ENCODE results near the gene CAB39. TPM values are rescaled to one million over a fixed set of nuclear protein-coding genes. Genes with fewer than 3 reads are reported as not detected.

Gene CAB39
- total RNA-seq, 1 donor from 2014 or later, result 80.9 TPM

DNA sequence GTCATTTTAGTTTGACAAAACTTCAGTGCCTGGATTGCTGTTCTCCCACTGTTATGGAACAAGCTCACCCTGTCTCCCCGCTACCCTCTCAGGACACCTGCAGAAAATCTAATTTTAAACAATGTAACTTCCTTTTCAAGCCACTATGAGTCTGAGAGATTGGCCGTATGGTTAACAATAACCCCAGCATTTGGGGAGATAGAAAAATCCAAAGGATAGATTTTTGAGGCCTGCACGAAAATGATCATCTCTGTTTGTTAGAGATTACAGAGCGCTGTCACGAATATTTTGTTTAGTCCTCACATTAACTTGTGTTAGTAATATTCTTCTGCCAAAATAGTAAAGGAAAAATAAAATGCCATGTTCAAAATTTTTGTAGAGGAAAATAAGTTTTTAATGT, 24.7 kb downstream of the CAB39 start:
- ATAC-seq (ENCODE audit: poor library complexity), result no peak
- intact Hi-C loops (cut with DNase I), result no loop called here
- no peak for DNase-seq

DNA sequence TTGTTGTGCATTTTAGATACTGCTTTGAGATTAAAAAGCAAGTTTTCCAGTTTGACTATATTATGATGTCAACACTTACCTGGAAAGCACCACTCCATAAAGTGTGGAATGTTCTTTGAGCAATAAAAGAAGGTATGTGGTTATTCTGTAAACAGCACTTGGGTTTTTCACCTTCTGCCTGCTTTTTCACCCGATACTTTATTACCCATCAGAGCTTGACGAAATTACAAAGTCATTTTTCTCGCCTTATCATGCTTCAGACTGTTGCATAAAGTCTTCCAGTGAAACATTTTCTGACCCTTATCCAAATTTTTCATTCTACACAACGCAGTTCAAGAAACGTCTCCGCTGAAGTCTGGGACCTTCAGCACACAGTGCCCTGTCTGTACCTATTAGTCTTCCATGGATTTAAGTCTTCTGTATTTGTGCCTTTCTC, 25.2 kb downstream of the CAB39 start:
- ATAC-seq (ENCODE audit: poor library complexity) (peak; percentile 28), DNase-seq (no peak)
- intact Hi-C loops (cut with DNase I), result no loop called here

DNA sequence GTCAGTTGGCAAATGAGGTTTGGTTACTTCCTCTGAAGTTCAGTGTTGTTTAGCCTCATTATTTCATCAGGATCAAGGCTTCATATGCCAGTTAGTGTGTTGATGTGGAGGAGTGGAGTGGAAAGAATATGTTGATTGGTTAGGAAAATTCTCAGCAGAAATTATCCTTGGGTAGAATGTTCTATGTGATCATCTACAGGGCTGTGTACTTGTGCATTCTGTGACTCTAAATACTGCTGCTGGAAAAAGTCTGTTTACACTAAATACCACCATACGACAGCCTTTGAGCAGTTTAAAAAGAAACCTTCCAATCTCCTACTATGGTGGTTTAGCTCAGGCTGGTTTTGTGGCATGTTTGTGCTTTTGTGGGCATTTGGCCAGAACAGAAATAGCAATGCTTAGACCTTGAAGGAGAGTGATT, 25.8 kb downstream of the CAB39 start:
- DNase-seq (no peak), ATAC-seq (ENCODE audit: poor library complexity) (peak; percentile 62)
- intact Hi-C loops (cut with DNase I), result no loop called here

DNA sequence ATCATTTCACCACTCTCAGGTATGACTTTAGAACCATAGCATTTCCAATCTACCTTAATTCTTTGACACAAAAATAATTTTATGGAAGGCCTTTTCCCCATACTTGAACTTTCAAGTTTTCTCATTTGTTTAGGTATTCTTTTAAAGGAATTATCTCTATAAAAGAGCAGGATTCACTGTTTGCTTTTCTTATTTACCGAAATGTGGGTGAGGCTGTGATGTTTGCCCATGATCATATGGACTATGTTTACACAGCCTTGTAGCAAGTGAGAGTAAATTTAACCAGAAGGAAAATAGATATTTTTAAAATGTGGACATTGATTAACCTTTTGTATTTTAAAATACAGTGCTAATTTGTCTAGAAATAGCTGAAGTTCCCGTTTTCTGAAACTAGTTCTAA, 26.3 kb downstream of the CAB39 start:
- ATAC-seq (ENCODE audit: poor library complexity) (no peak), DNase-seq (no peak)
- intact Hi-C loops (cut with DNase I), result no loop called here

DNA sequence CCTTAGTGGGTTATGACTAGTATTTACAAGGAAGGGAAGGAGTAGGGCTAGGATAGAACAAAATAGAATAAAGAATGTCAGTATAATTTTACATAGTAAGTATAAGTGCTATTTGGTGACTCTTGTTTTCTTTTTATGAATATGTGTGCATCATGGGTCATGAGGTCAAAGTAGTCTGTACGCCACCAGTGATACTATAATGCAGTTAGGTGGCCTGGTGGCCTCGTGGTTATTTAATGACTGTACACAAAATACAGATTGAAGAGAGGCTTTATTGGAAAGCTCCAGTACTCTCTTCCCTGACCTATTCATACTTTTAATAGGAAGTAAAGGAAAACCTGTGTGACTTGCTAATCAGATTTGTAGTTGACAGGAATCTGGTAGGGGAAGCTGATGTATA, 27.3 kb downstream of the CAB39 start:
- no peak for DNase-seq
- intact Hi-C loops (cut with DNase I), result no loop called here
- no peak for ATAC-seq (ENCODE audit: poor library complexity)

DNA sequence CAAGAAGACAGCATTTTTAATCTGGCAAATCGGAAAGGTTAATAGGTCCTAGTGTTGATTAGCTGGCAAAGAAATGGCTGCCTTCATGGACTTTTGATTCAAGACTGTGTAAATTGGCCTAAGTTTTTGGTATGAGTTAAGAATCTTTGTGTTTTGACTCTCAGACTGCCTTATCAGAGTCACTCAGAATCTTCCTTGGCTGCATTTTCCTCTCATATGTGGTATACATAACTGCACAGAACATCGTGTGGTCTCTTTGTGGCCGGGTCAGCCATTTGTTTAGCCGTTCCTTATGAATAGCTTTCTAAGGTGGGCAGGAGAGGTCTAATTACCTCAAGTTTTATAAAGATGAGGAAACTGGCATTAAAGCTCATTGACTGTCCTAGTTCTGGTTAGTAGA, 30.1 kb downstream of the CAB39 start:
- ATAC-seq (ENCODE audit: poor library complexity), result no peak
- intact Hi-C loops (cut with DNase I), result no loop called here
- DNase-seq, result no peak

DNA sequence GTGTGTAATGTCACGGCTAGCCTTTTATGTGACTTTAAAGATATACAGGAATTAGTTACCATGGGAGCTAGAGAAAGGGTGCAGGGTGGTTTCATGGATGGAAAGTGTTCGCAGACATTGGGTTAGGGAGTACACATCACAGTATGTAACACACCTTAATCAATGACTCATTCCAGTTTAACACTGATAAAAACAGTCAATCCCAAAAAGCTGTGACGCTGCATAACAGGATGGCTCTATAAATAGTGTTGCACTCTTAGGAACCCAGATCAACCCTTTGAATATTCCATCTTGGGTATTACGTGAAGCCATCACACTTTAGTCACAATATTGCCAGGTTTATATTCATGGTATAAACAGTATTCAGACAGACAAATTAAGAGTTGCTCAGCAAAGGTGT, 33.6 kb downstream of the CAB39 start:
- ATAC-seq (ENCODE audit: poor library complexity), result peak; percentile 63

DNA sequence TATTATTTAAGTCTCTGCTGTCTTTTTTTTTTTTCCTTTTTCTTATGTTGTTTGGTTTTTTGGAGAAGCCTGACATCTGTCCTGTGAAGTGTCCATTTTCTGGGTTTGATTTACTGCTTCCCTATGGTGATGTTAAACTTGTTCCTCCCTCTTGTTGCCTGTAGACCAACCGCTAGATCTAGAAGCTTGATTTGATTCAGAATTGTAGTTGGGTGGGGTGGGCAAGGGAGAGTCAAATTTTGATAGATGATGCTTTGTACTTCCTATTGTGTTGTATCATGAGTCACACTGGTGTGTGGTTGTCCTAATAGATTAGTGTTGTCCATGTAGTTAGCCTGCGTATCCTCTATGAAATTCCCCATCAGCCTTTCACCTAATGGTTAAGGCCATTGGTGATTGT, 35.4 kb downstream of the CAB39 start:
- no peak for DNase-seq
- intact Hi-C loops (cut with DNase I), result no loop called here
- no peak for ATAC-seq (ENCODE audit: poor library complexity)

More for the DNA sequence above, 33.6 kb downstream of the CAB39 start:
- intact Hi-C loops (cut with DNase I), result no loop called here
- no peak for DNase-seq

DNA sequence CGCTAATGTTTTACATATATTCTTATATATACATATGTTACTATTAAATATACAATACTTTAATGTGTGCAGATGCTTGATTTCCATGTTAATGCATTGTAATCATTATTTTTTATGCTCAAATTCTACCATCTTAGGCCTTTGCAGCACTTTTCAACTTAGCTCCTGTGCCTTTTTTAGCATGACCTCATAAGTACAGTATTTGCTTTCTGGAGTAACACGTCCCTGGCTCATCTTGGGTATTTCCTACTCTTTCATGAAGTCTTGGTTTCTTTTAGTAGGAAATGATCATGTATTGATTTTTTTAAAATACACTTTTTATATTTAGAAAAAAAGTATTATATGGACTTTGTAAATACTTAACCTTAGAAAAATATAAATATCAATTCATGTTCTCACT, 36.5 kb downstream of the CAB39 start:
- intact Hi-C loops (cut with DNase I), result no loop called here
- ATAC-seq (ENCODE audit: poor library complexity), result no peak
- no peak for DNase-seq

DNA sequence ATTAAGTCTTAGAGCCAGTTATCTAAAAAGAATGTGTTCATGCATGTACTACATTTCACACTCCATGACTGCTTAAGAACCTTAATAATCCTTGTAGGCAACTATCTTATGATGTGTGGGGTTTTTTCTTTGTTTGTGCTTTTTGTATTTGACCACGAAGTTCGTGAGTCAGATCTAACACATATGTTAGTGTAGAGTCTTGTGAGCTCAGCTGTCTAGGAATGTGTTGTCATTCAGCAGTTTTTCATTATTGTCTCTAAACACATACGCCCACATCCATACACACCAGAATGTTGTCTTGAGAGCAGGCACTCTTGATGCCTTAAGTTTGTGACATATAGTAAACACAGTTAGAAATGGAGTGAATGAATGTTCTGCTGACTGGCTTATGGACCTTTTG, 38.4 kb downstream of the CAB39 start:
- DNase-seq (no peak), ATAC-seq (ENCODE audit: poor library complexity) (no peak)
- intact Hi-C loops (cut with DNase I), result no loop called here

DNA sequence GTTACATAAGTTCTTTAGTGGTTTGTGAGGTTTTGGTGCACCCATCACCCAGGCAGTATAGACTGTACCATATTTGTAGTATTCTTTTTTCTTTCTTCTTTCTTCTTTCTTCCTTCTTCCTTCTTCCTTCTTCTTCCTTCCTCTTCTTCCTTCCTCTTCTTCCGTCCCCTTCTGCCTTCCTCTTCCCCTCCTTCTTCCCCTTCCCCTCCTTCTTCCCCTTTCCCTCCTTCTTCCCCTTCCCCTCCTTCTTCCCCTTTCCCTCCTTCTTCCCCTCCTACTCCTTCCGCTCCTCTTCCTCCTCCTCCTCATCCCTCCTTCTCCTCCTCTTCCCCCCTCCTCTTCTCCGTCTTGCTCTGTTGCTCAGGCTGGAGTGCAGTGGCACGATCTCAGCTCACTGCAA, 41.6 kb downstream of the CAB39 start:
- ATAC-seq (ENCODE audit: poor library complexity) (no peak), DNase-seq (no peak)
- intact Hi-C loops (cut with DNase I), result no loop called here

DNA sequence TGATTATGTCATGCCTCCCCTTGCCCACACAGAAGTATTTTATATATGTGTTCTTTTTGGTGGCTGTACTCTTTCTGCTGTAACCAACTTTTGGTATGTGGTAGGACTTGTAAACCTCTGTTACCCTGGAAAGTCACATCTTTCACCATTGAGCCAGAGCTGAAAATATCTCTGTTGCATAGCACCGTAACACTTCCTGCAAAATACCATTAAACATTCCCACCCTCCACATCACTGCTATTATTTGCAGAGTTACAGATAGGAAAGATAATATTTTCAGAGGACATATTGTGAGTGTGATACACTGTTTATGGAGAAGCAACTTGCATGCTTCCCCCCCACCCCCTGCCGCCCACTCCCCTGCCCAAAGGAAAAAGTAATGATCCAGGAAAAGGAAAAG, 44.8 kb downstream of the CAB39 start:
- ATAC-seq (ENCODE audit: poor library complexity), result peak; percentile 79
- intact Hi-C loops (cut with DNase I), result no loop called here
- DNase-seq, result no peak

DNA sequence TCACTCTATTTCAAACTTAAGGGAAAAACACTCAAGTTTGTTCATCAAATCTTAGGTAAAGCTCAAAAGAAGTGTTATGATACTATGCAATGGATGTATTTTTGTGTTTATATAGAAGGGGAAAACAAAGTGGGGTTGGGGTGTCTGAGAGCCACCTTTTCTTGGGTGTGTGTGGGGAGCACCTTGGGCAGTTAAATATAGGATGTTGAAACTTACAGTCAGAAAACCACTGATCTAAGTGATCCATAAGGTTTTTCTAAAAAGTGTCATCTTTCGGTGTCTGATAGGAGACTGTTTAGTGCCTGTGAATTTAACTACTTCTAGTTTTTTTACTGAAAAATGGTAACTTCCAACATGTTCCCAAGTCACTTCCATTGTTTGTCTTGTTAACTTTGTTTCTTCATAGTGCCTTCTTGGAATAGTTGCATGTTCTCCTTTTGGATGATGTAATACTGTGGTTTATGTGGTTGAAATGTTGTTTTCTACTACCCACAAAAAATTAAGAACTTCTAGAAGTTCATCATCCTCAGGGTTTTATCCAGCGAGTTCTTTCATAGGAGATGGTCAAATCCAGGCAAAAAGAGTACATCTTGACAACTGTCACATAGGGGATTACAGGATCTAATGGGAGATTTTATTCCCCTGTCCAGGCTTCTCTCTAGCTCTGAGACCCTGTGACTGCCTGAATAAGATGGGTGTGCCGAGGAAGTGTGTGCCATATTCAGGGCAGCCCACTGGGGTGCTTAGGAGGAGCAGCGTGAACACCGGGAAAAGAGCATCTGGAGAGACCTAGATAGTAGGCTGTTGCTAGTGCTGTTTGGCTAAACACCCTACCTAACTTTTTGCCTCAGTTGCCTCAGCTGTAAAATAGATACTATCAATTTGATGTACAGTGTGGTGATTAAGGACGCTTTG, 46.2 kb downstream of the CAB39 start:
- DNase-seq (no peak), ATAC-seq (ENCODE audit: poor library complexity) (no peak)
- intact Hi-C loops (cut with DNase I), result no loop called here

DNA sequence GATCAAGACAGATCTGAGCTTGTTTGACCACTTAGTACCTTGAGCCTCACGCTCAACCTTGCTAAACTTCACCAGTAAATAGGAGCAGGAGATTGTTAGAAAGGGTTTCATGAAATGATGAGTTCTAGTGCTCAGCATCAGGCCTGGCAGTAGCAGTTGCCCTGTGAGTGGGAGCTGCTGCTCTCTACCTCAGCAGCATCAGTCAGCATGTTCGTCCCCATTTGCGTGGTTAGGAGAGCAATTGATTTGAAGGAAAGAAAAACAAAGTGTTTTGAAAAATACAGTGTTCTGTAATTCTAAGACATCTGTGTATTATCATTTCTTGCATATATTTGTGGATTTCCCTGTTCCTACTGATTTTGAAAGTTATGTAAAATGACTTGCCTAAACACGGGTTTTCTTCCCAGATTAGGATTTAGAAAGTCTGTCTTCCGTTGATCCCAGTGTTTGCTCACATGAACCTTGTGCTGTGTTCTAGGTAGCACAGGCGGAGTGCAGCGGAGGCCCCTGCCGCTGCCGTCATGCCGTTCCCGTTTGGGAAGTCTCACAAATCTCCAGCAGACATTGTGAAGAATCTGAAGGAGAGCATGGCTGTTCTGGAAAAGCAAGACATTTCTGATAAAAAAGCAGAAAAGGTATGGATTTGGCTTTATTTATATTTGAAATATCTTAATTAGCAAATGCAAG, 47.0 kb downstream of the CAB39 start:
- ATAC-seq (ENCODE audit: poor library complexity), result no peak
- intact Hi-C loops (cut with DNase I), result no loop called here

DNA sequence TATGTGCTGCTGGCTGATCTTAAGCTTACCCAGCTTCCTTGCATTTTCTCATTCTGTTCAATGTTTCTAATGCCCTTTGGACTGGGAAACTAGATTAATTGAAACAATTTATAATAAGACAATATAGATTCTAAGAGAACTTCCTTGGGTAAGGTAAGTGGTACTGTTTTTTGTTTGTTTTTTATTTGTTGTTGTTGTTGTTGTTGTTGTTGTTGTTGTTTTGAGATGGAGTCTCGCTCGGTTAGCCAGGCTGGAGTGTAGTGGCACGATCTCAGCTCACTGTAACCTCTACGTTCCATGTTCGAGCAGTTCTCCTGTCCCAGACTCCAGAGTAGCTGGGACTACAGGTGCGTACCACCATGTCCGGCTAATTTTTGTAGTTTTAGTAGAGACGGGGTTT, 49.1 kb downstream of the CAB39 start:
- intact Hi-C loops (cut with DNase I), result no loop called here
- ATAC-seq (ENCODE audit: poor library complexity) (no peak), DNase-seq (no peak)

More for the DNA sequence above, 47.0 kb downstream of the CAB39 start:
- no peak for DNase-seq

DNA sequence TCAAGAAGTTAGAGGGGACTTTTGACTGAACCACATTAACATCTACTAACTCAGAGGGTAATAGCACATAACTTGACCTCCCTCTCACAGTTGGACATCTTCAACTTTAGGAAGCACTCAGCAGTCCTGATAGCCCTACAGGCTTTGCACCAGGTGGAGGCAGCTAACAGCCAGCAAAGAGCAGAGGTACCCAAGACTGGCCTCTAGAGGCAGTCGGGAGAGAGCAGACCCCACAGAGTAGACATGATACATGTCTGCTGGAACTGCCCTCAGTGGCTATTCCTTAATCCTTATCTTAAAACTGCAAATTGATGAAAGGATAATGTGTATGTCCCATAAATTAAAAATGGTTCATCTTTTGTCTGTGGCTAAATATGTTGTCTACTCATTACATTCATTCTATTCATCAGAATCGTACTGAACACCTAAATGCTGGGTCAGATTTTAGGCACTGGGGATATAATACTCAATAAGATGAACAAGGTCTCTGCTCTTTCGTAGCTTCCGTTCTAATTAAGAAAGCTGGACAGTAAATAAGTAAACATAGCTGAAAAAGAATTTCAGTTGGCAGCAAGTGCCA, 49.8 kb downstream of the CAB39 start:
- DNase-seq (no peak), ATAC-seq (ENCODE audit: poor library complexity) (peak; percentile 25)
- intact Hi-C loops (cut with DNase I), result no loop called here

DNA sequence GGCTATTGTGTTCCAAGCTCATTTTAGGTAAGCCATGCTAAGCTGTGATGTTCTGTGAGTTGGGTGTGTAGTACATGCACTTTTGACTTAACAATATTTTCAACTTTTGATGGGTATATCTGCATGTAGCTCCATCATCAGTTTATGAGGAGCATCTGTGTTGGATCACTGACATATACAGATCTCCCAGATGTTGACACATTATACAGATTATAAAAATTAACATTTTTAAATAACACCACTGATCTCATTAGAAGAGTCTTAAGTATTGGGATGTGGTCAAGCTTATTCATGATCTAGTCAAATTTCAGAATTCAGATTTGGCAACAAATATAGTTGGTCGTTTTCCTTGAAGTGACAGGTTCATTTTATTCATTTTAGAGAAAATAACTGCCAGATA, 51.7 kb downstream of the CAB39 start:
- intact Hi-C loops (cut with DNase I), result no loop called here
- DNase-seq (no peak), ATAC-seq (ENCODE audit: poor library complexity) (no peak)

DNA sequence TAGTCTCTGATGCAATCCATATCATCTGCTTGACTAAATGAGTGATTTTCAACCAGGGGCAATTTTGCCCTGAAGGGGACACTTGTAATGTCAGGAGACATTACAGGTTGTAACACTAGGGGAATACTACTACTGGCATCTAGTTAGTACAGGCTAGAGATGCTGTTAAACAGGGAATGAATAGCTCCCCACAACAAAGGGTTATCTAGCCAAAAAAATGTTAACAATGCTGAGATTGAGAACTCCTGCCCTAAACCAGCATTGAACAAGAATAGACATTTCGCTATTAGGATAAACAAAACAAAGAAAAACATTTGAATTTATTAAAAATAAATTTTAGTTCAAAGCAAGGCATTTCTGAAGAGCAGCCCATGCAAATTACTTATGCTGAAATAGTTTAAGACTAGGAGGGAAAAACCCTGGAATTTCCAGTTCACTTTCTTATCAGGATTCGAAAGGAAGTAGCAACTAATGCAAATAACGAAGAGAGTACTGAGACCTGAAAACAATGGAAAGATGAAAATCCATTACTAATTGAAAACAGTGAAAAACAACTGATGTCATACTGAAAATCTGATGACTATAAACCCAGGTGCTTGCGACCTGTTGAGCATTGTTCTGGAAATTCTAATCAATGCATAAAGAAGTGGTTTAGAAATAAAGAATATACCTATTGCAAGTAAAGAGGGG, 53.1 kb downstream of the CAB39 start:
- DNase-seq, result no peak
- ATAC-seq (ENCODE audit: poor library complexity), result no peak
- intact Hi-C loops (cut with DNase I), result no loop called here

DNA sequence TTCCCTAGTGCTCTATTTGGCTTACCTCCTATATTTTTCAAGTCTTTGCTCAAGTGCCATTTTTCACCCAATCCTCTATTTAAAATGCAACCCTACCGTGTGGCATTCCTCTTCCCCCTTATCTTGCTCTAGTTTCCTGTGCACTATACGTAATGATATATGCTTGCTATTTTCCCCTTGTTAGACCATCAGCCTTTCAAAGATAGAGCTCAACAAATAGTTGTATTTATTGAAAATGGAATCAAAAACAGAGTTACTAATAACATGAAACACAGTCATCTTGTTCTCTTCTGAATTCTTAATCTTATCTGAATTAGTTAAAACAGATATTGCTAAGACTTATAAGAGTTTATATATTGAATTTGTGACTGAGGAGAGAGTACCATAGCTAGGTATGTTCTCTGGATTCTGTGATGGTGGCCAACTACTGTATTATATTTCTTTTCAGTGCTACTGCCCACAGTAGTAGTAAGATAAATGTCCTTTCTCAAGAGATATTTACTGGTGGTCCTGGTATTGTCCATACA, 55.3 kb downstream of the CAB39 start:
- no peak for ATAC-seq (ENCODE audit: poor library complexity)
- DNase-seq, result no peak
- intact Hi-C loops (cut with DNase I), result no loop called here

All from Right ventricle myocardium superior (tissue), 1 donor.